Calu3 (cell line): ENCODE data around the gene NRF1. TPM values are rescaled to one million over a fixed set of nuclear protein-coding genes. Genes with fewer than 3 reads are reported as not detected.
A peak's percentile ranks its signal among the peaks of the same experiment; 100 is the strongest.
"Not testable (repeated sequence)": the region's sequence is repeated elsewhere in the genome, so short reads cannot be mapped to it uniquely, and the experiment has no call there.

ENCODE experiments used
- Bru-seq: library from RNA; stranded (reverse); fragments of 400-500 nt; gene quantifications from one replicate; lab custom pipeline; 2021; lab: Mats Ljungman, UMichigan
- BruChase-seq, 2 experiments: library from RNA; stranded (reverse); fragments of 400-500 nt; gene quantifications; one replicate each; lab custom pipeline; 2021; lab: Mats Ljungman, UMichigan
- BruUV-seq: library from RNA; stranded (reverse); fragments of 400-500 nt; replicated peaks from 2 replicates; lab custom pipeline; 2021; lab: Mats Ljungman, UMichigan
- CTCF ChIA-PET: fragments of 300-600 bp; sonication (Branson Sonifier 250); formaldehyde crosslinking; loops from one replicate; lab custom pipeline; 2022; ENCODE audit warnings: antibody characterized with exemption; lab: Charles Lee
- DNase-seq: peaks from one replicate; pipeline ENCODE4 v3.0.0; 2022
- H3K27ac Mint-ChIP-seq: one replicate; pipeline ENCODE4 v1.8.0; 2022; ENCODE audit warnings: mixed read lengths; ENCODE audit not compliant: unreplicated experiment
- H3K27me3 Mint-ChIP-seq: one replicate; pipeline ENCODE4 v1.8.0; 2022; ENCODE audit warnings: mixed read lengths; ENCODE audit not compliant: unreplicated experiment
- H3K36me3 Mint-ChIP-seq: one replicate; pipeline ENCODE4 v1.8.0; 2022; ENCODE audit warnings: mild to moderate bottlenecking, moderate library complexity, mixed read lengths; ENCODE audit not compliant: insufficient read depth, unreplicated experiment
- H3K4me1 Mint-ChIP-seq: one replicate; pipeline ENCODE4 v1.8.0; 2022; ENCODE audit warnings: mild to moderate bottlenecking, low read depth, mixed read lengths; ENCODE audit not compliant: unreplicated experiment
- H3K4me3 Mint-ChIP-seq: one replicate; pipeline ENCODE4 v1.8.0; 2022; ENCODE audit warnings: mild to moderate bottlenecking, low read depth, moderate library complexity, mixed read lengths; ENCODE audit not compliant: unreplicated experiment
- H3K9me3 Mint-ChIP-seq: one replicate; pipeline ENCODE4 v1.8.0; 2022; ENCODE audit warnings: low read depth, mixed read lengths; ENCODE audit not compliant: unreplicated experiment
- intact Hi-C: fragments of 100-400 bp; cut with micrococcal nuclease; formaldehyde crosslinking; loops from one replicate; pipeline ENCODE4 v1.10.0; 2022; ENCODE audit not compliant: unreplicated experiment
- long read RNA-seq: library from polyadenylated mRNA; stranded (forward); transcript quantifications from one replicate; pipeline ENCODE4 v2.0.0, GENCODE V29; 2022
- total RNA-seq: library from RNA; stranded (reverse); gene quantifications from 2 replicates; pipeline ENCODE4 v1.2.3, GENCODE V29; 2022
- TF ChIP-seq, protein P1 (sequence below): fragments of 200-600 bp; IDR thresholded peaks from one replicate; pipeline ENCODE4 v1.8.0; 2022; ENCODE audit warnings: antibody characterized with exemption; ENCODE audit not compliant: unreplicated experiment

NRF1 gene
- 17.6 and 22.1 TPM in 2 replicates for total RNA-seq
- percentile 80 among the genes with signal in this experiment for Bru-seq, nascent RNA
- BruChase-seq, experiment 1, labeled RNA remaining after a 6-hour chase, result percentile 81 among the genes with signal in this experiment
- BruChase-seq, experiment 2, labeled RNA remaining after a 2-hour chase, result percentile 77 among the genes with signal in this experiment
- long read RNA-seq, partial matches to known transcripts, result 2 of 23 reads
- long read RNA-seq, other reads (novel, unspliced or antisense), result 12 of 23 reads

DNA sequence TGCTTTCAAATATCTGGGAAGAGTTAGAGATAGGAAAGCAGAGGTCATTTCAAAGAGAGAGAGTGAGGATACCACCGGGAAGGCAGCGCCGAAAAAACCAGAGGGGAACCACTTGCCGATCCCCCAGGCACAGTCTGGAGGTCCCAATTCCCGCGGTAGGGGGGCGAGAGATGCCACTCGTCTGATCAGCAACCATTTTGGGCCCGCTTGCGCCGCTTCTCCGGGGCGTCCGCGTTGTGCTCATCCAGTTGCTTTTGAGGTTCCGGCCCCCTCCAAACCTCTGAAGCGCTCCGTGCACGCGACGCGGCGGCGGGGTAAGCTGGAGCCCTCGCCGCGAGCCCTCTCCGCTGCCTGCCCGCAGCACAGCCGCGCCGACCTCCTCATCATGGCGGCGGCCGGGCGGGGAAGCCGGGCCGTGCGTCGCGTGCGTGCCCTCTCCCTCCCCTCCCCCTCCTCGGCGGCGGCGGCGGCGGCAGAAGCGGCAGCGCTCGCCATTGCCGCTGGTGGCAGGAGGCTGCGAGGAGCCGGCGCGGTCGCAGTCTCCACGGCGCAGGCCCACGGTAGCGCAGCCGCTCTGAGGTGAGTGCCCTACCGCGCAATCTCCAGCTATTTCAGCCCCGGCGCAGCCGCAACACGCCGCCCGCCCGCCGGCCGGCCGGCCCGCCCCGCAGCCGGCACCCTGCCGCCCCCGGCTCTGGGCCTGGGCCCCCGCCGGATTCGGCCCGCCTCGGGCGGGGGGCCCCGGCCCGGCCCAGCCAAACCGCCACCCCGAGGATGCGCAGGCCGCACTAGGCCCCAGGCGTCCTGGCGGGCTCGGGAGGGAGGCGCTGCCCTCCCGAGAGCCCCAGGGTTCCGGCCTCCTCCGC, at the start of gene NRF1:
Gene NRF1, plus strand, starts transcription at position 475 of the 866 bp plus-strand sequence. CDS start 45,632 bp downstream, outside the sequence.
- BruUV-seq, result TSS peak; percentile 58
- peak within 1 kb of the TSS; percentile 95 for H3K4me3 Mint-ChIP-seq
- CTCF ChIA-PET, result interaction anchor here (1.2 kb wide), 1 partner anchor 243 kb away, joined by 4 read pairs; no protein-coding TSS in a partner anchor

GRCh38 chr7:129566323-129566722, 45.2 kb upstream of the NRF1 start:
- not testable (repeated sequence) for H3K4me3 Mint-ChIP-seq

More for the DNA sequence above, at the start of gene NRF1:
- Mint-ChIP-seq H3K4me1 (peaks cover 20% of the 10 kb centered on the region), H3K36me3 (peaks cover 45% of the 10 kb centered on the region), H3K27me3 (no peaks in the 10 kb centered on the region), H3K27ac (peak within 1 kb of the TSS; percentile 85), H3K9me3 (no peaks in the 10 kb centered on the region)
- peak; percentile 95 for DNase-seq
- intact Hi-C loops, result loop anchor here (1.0 kb wide), 1 partner anchor 24 kb away; no protein-coding TSS in a partner anchor
- TF ChIP-seq, protein P1, sequence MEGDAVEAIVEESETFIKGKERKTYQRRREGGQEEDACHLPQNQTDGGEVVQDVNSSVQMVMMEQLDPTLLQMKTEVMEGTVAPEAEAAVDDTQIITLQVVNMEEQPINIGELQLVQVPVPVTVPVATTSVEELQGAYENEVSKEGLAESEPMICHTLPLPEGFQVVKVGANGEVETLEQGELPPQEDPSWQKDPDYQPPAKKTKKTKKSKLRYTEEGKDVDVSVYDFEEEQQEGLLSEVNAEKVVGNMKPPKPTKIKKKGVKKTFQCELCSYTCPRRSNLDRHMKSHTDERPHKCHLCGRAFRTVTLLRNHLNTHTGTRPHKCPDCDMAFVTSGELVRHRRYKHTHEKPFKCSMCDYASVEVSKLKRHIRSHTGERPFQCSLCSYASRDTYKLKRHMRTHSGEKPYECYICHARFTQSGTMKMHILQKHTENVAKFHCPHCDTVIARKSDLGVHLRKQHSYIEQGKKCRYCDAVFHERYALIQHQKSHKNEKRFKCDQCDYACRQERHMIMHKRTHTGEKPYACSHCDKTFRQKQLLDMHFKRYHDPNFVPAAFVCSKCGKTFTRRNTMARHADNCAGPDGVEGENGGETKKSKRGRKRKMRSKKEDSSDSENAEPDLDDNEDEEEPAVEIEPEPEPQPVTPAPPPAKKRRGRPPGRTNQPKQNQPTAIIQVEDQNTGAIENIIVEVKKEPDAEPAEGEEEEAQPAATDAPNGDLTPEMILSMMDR, result no peak

GRCh38 chr7:129567377-129567776, 44.1 kb upstream of the NRF1 start:
- Mint-ChIP-seq H3K27ac (no peak overlapping the region), H3K27me3 (no peaks in the 10 kb centered on the region), H3K9me3 (peaks cover 10% of the 10 kb centered on the region), H3K4me1 (peaks cover 31% of the 10 kb centered on the region), H3K4me3 (no peak overlapping the region), H3K36me3 (peaks cover 14% of the 10 kb centered on the region)
- intact Hi-C loops, result no loop called here
- CTCF ChIA-PET, result interaction anchor here (0.6 kb wide), 1 partner anchor 67 kb away, joined by 3 read pairs; no protein-coding TSS in a partner anchor
- BruUV-seq, result no TSS peak
- TF ChIP-seq, protein P1, result no peak
- DNase-seq, result no peak

More at GRCh38 chr7:129566323-129566722, 45.2 kb upstream of the NRF1 start:
- peaks cover 14% of the 10 kb centered on the region for H3K36me3 Mint-ChIP-seq
- DNase-seq, intact Hi-C loops, H3K27me3 Mint-ChIP-seq, BruUV-seq, H3K27ac Mint-ChIP-seq, H3K9me3 Mint-ChIP-seq, CTCF ChIA-PET: not testable (repeated sequence)
- H3K4me1 Mint-ChIP-seq, result peaks cover 31% of the 10 kb centered on the region

- no TSS peak for BruUV-seq
- Mint-ChIP-seq H3K27ac (peak overlapping the region; percentile 9), H3K4me3 (no peak overlapping the region), H3K9me3 (peaks cover 10% of the 10 kb centered on the region), H3K27me3 (no peaks in the 10 kb centered on the region), H3K36me3 (peaks cover 14% of the 10 kb centered on the region), H3K4me1 (peaks cover 31% of the 10 kb centered on the region)
- no peak for DNase-seq
- TF ChIP-seq, protein P1, result no peak
- CTCF ChIA-PET, result no interaction called here
- intact Hi-C loops, result no loop called here
Observed at GRCh38 chr7:129568240-129568639, 43.3 kb upstream of the NRF1 start.
